Body of pancreas (tissue), 4 donors: ENCODE data around the gene ACVRL1. TPM values are rescaled to one million over a fixed set of nuclear protein-coding genes. Genes with fewer than 3 reads are reported as not detected.

Source experiments
- ATAC-seq: fragments of 150-250 bp; one replicate; pipeline ENCODE4 v1.9.1; 2016
- DNase-seq, 4 donors: peaks; one replicate each; pipeline ENCODE4 v3.0.0-alpha.2; 2019
- H3K27ac ChIP-seq, 4 donors: fragments of 200-600 bp; sonication (generic); 1 replicate in 3 of 4; 2 replicates in 1 of 4; pipeline versions ENCODE4 v1.5.1 to v1.6.1; 2016 to 2019; ENCODE audit warnings: mild to moderate bottlenecking in 1 of 4, mixed read lengths in 1 of 4, moderate library complexity in 1 of 4
- H3K27me3 ChIP-seq, 2 donors: fragments of 200-600 bp; sonication (generic); one replicate each; pipeline ENCODE4 v1.6.0; 2016; ENCODE audit warnings: mild to moderate bottlenecking in 1 of 2
- H3K36me3 ChIP-seq, 2 donors: fragments of 200-600 bp; sonication (generic); replicated peaks in 1 of 2; 2 replicates each; pipeline ENCODE4 v1.5.1; 2016; ENCODE audit warnings: low read depth in 2 of 2; ENCODE audit not compliant: insufficient read depth in 1 of 2
- H3K4me1 ChIP-seq: fragments of 200-600 bp; sonication (generic); one replicate; pipeline ENCODE4 v1.6.0; 2016
- H3K4me3 ChIP-seq, 2 donors: fragments of 200-600 bp; sonication (generic); 1 replicate in 1 of 2; 2 replicates in 1 of 2; pipeline ENCODE4 v1.5.1; 2016 to 2019
- H3K9me3 ChIP-seq, 3 donors: fragments of 200-600 bp; sonication (generic); 1 replicate in 2 of 3; 2 replicates in 1 of 3; pipeline ENCODE4 v1.5.1; 2016
- CTCF ChIP-seq, 7 experiments: fragments of 450-650 bp in 4 of 7; fragments of 200-600 bp in 3 of 7; sonication (generic) in 3 of 7; IDR thresholded peaks; one replicate each; pipeline ENCODE4 v1.5.1; 2016 to 2019; ENCODE audit warnings: antibody characterized with exemption in 7 of 7
- POLR2A ChIP-seq, 3 donors: fragments of 450-650 bp; IDR thresholded peaks; one replicate each; pipeline ENCODE4 v1.6.1; 2016; ENCODE audit warnings: antibody characterized with exemption in 3 of 3, mild to moderate bottlenecking in 2 of 3
- WGBS, 2 donors: methylation state at CpG; one replicate each; pipeline ENCODE4 v1.1.5; 2017; 5-methylcytosine and 5-hydroxymethylcytosine counted together
- intact Hi-C: fragments of 100-400 bp; cut with DNase I; formaldehyde crosslinking; loops from one replicate; pipeline ENCODE4 v1.15.1; 2023
- total RNA-seq, 2 donors: library from RNA; depleted of rRNA; stranded (reverse); fragments of >200 nt; gene quantifications; one replicate each; pipeline ENCODE4 v1.1.0, GENCODE V29; 2016

Gene ACVRL1
- total RNA-seq, 2 donors from 2014 or later: 37.1 to 93.9 TPM

GRCh38 chr12:51922762-51923505 lies 15.6 kb downstream of the ACVRL1 start:
- peaks cover 27% of the 10 kb centered on the region for H3K4me1 ChIP-seq
- H3K27me3 ChIP-seq: no peaks in the 10 kb centered on the region
- H3K36me3 ChIP-seq: no peaks in the 10 kb centered on the region
- intact Hi-C loops: loop anchor here (5.0 kb wide), 1 partner anchor 49 kb away; no protein-coding TSS in a partner anchor
- ATAC-seq (peak; percentile 65), DNase-seq (peak; percentile 23 to 74 (median 46))
- no peak overlapping the region for H3K4me3 ChIP-seq
- peak overlapping the region; percentile 2 to 73 (median 37) for H3K27ac ChIP-seq
- WGBS, 2 donors: 46 to 56% methylated on average over 12 to 16 of the region's 16 CpGs
- H3K9me3 ChIP-seq: no peaks in the 10 kb centered on the region
- TF ChIP-seq CTCF (IDR thresholded peaks at IDR 0.05) (no peak), POLR2A (IDR thresholded peaks at IDR 0.05) (no peak)

GRCh38 chr12:51923506-51924365 lies 16.4 kb downstream of the ACVRL1 start:
- no peaks in the 10 kb centered on the region for H3K27me3 ChIP-seq
- DNase-seq (peak; percentile 39 to 55 (median 48)), ATAC-seq (peak; percentile 60)
- TF ChIP-seq CTCF (IDR thresholded peaks at IDR 0.05) (peak; percentile 53 to 84 (median 65)), POLR2A (IDR thresholded peaks at IDR 0.05) (no peak)
- H3K4me3 ChIP-seq: no peak overlapping the region
- H3K9me3 ChIP-seq: no peaks in the 10 kb centered on the region
- H3K36me3 ChIP-seq: no peaks in the 10 kb centered on the region
- WGBS, 2 donors: 23 to 54% methylated on average over 14 to 28 of the region's 31 CpGs
- peaks cover 27% of the 10 kb centered on the region for H3K4me1 ChIP-seq
- intact Hi-C loops: loop anchor here (5.0 kb wide), 1 partner anchor 49 kb away; no protein-coding TSS in a partner anchor
- H3K27ac ChIP-seq: peak overlapping the region in 2 of 4 donors; percentile 22 to 52

- H3K9me3 ChIP-seq: no peaks in the 10 kb centered on the region
- no peak overlapping the region for H3K4me3 ChIP-seq
- peaks cover 27% of the 10 kb centered on the region for H3K4me1 ChIP-seq
- H3K27me3 ChIP-seq: no peaks in the 10 kb centered on the region
- no peak overlapping the region for H3K27ac ChIP-seq
- H3K36me3 ChIP-seq: no peaks in the 10 kb centered on the region
- TF ChIP-seq CTCF (IDR thresholded peaks at IDR 0.05): no peak
- no peak for TF ChIP-seq POLR2A (IDR thresholded peaks at IDR 0.05)
- intact Hi-C loops: loop anchor here (5.0 kb wide), 1 partner anchor 48 kb away; no protein-coding TSS in a partner anchor
- 78 to 82% methylated on average over 5 of the region's 5 CpGs for WGBS, 2 donors
- no peak for ATAC-seq
- DNase-seq: no peak
These were observed 17.4 kb downstream of the ACVRL1 start for GRCh38 chr12:51924551-51925319.

GRCh38 chr12:51925346-51926063 lies 18.2 kb downstream of the ACVRL1 start:
- intact Hi-C loops: no loop called here
- no peak for DNase-seq
- H3K27me3 ChIP-seq: no peaks in the 10 kb centered on the region
- H3K36me3 ChIP-seq: no peaks in the 10 kb centered on the region
- H3K9me3 ChIP-seq: no peaks in the 10 kb centered on the region
- TF ChIP-seq CTCF (IDR thresholded peaks at IDR 0.05): no peak
- TF ChIP-seq POLR2A (IDR thresholded peaks at IDR 0.05): no peak
- 49 to 60% methylated on average over 2 to 3 of the region's 3 CpGs for WGBS, 2 donors
- H3K4me3 ChIP-seq: no peak overlapping the region
- H3K4me1 ChIP-seq: peaks cover 27% of the 10 kb centered on the region
- no peak for ATAC-seq
- H3K27ac ChIP-seq: peak overlapping the region in 1 of 4 donors; percentile 10
